ENCODE measurements around the gene CNOT2. TPM values are rescaled to one million over a fixed set of nuclear protein-coding genes. Genes with fewer than 3 reads are reported as not detected.
A peak's percentile ranks its signal among the peaks of the same experiment; 100 is the strongest.

Gene CNOT2, protein sequence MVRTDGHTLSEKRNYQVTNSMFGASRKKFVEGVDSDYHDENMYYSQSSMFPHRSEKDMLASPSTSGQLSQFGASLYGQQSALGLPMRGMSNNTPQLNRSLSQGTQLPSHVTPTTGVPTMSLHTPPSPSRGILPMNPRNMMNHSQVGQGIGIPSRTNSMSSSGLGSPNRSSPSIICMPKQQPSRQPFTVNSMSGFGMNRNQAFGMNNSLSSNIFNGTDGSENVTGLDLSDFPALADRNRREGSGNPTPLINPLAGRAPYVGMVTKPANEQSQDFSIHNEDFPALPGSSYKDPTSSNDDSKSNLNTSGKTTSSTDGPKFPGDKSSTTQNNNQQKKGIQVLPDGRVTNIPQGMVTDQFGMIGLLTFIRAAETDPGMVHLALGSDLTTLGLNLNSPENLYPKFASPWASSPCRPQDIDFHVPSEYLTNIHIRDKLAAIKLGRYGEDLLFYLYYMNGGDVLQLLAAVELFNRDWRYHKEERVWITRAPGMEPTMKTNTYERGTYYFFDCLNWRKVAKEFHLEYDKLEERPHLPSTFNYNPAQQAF
- 86.8 and 95.1 TPM in 2 replicates for polyA plus RNA-seq (2014; cell fraction: cytosol; rRNA removed)
- polyA plus RNA-seq (2014; cell fraction: nucleus; rRNA removed), result 120 and 136 TPM in 2 replicates

GRCh38 chr12:70242695-70243509 is at the start of gene CNOT2:
Gene CNOT2, plus strand, starts transcription at chr12:70243433. Its CDS starts 34,794 bp downstream, at chr12:70278227.
- peak; percentile 90 for DNase-seq (ENCODE audit: low spot score)

DNA sequence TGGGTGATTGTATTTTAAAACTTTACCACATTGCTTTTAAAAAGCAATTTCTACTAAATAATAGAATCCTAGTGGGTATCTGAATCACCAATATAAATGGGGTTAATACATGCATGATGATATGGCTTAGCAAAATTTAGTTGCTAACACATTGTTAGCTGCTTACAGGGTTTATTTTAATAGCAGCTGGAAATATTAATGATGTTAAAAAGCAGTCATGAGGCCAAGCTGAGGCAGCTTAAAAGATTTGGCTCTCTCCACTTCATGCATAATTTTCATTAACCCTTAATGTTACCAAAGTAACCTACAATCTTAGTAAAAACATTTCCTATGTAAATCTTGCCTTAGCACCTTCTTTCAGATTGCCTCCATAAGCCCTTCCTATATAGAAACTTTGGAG is 49.2 kb upstream of the CNOT2 start:
- DNase-seq (ENCODE audit: low spot score), result no peak

DNA sequence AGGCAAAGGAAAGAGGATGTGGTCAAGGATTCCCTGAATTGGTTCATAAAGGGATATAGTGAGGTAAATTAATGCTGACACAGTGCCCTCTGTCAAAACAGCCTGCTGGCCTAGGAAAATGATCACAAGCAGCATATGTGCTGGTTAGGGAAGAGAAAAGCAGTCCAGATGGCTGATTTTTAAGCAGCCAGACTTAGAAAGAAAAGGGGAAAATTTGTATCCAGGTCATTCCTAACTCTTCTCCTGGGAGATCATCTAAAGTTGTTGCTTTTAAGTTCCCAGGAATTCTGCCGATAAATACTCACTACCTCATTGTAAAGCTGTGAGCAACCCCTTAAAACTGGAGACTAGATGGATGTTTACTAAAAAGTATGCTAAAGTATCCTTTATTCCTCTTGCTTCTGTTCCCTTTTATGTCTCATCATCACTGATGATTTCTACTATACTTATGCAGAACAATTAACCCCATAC is 46.4 kb upstream of the CNOT2 start:
- no peak for DNase-seq (ENCODE audit: low spot score)

DNA sequence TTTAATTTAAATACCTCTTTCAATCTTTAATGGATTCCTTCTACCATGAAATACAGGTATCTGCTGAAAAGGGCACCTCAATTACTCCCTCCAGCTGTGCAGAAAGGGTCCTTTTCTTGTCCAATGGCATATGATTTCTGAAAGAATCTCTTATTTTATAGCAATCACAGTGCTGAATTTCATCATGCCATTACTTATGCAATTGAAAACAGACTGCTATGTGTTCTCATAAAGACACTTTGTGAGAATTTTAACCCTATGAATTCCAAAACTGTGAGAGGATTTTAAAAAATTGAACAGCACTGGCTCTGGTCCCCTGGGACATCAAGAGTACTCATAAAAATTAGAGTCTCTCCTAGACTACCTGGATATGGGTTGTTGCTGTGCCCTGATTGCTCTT is 45.9 kb upstream of the CNOT2 start:
- DNase-seq (ENCODE audit: low spot score), result no peak

- no peak for DNase-seq (ENCODE audit: low spot score)
Measured at GRCh38 chr12:70213707-70214106, 29.5 kb upstream of the CNOT2 start.

DNA sequence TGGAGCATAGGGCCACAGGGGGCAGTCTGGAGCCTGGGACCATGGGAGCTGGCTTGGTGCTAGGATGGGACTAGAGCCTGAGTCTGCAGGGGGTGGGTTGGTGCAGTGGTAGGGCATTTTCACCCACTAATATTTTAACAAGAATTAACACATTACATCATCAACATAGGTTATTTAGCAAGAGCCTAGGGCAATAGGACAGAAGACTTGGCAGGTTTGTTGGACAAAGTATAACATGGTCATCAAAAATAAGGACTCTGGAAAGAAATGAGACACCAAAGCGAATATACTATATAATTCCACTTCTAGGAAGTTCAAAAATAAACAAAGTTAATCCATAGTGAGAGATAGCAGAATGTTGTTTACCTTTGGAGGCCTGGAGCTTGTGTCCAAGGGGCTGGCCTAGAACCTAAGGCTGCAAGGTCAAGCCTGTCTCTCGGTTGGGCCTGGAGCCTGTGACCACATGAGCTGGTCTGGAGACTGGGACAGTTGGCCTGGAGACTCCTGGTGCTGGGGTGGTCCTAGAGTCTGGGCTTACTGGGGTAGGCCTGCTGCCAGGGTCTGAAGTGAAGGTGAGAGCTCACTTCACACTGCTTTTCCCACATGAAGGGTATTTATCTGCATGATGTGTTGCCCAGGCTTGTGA is 28.1 kb upstream of the CNOT2 start:
- DNase-seq (ENCODE audit: low spot score), result no peak

- DNase-seq (ENCODE audit: low spot score), result no peak
Measured at GRCh38 chr12:70217416-70217815, 25.8 kb upstream of the CNOT2 start.

DNA sequence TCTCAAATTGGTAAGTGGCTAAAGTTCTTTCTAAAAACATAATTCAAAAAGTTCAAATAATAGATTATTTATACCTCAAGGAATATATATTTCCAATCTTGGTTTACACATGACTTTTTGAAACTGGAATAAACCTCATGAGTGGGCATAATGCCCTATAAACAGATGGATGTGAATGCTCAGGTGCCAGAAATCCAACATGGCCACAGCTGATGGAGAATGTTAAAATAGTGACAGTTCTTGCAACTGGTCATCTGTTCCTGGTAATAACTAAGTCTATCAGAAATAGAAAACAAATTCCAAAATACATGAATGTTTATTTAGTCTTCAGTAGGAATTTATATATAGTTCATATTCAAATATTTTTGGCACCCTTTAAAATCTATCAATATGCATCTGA is 21.6 kb upstream of the CNOT2 start:
- DNase-seq (ENCODE audit: low spot score), result no peak

DNA sequence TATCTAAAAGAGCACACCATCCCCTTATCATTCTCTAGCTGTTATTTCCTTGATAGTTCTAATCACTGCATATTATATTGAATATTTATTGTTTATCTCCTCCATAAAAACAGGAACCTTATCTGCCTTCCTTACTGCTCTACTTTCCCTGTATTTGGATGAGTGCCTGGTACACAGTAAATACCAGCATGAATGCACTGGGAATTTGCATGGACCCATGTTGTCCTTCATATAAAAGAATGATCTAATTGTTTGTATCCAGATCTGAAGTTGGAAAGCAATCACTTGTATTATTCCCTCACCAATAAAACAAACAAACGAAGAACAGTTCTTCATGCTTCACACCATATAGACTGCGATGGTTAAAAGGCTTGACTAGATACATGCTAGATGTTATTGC is 15.3 kb upstream of the CNOT2 start:
- DNase-seq (ENCODE audit: low spot score), result no peak

DNA sequence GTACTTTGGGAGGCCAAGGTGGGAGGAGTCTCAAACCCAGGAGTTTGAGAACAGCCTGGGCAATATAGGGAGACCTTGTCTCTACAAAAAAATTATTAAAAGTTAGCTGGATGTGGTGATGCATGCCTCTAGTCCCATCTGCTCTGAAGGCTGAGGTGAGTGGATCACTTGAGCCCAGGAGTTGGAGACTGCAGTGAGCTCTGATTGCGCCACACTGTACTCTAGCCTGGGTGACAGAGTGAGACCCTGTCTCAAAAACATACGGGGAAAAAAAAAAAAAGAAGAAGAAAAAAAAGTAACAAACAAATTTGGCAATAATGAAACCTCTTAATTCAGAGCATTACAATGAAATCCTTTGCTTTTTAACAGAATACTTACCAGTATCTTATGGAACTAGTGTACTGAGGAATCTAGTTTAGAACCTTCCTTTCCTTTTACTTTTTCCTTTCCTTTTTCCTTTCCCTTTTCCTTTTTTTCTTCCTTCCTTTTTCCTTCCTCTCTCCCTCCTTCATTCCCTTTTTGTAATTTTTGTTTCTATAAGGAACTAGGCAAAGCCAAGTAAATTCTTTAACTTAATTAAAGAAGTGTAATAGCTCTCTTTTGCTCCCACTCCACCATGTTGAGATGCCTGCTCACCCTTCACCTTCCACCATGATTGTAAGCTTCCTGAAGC is 12.2 kb upstream of the CNOT2 start:
- DNase-seq (ENCODE audit: low spot score), result no peak

- no peak for DNase-seq (ENCODE audit: low spot score)
Measured at GRCh38 chr12:70236990-70237389, 6.2 kb upstream of the CNOT2 start.

DNA sequence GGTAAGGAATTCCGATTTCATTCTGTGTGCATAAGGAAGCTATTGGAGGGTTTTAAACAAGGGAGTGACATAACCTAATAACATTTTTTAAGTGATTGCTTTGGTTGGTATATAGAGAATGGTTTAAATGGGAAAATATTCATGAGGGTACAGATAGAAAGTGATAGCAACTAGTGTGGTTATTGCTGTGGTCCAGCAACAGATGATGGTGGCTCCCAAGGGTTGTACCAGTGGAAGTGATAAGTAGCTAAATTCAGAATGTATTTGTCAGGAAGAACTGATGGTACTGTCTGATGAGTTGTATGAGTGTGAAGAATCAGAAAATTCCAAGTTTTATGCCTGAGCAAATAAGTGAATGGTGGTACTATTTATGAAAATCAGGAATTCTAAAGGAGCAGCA is 2.6 kb upstream of the CNOT2 start:
- DNase-seq (ENCODE audit: low spot score), result no peak

GRCh38 chr12:70241845-70242244 is 1.4 kb upstream of the CNOT2 start:
- DNase-seq (ENCODE audit: low spot score), result no peak

GRCh38 chr12:70243510-70244371 is 508 bp downstream of the CNOT2 start:
- peak; percentile 72 for DNase-seq (ENCODE audit: low spot score)

- no peak for DNase-seq (ENCODE audit: low spot score)
Measured at GRCh38 chr12:70244409-70244808, 1.2 kb downstream of the CNOT2 start.

GRCh38 chr12:70245458-70245857 is 2.2 kb downstream of the CNOT2 start:
- no peak for DNase-seq (ENCODE audit: low spot score)

DNA sequence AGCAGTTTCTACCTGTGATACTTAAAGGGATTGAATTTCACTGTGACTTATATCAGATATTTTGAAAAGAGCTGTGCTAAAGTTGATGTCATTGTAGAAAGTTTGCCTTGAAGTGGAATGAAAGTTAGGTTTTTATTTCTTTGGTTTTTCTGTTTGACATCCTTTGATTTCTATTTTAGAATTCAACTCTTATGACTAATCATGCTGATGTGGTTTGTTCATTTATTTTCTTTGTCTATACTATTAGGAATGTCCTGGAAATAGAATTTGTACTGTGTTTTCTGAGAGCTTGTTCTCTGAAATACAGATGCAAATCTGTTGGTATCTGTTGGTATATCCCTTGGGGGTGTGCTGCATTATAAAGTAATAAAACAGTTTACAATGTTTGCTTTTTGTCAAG is 3.3 kb downstream of the CNOT2 start:
- no peak for DNase-seq (ENCODE audit: low spot score)

- no peak for DNase-seq (ENCODE audit: low spot score)
Measured at GRCh38 chr12:70247653-70248199, 4.5 kb downstream of the CNOT2 start.

GRCh38 chr12:70248876-70249275 is 5.6 kb downstream of the CNOT2 start:
- no peak for DNase-seq (ENCODE audit: low spot score)

DNA sequence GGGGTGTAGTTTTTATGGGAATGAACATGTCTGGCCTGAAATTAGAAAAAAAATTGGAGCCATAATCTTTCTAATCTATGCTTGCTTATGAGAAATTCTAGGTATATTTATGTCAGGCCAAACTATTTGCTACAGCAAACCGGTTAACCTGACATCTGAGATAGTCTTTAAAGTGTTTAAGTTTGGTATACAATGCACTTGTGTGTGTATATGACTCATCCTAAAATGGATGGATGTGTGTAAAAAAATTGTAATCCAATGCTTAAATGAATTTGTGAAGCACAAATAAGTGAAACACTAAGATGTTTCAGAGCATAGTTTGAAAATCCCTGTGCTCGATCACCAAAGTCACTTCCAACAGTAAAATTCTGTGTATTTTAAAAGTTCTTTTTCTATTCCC is 6.7 kb downstream of the CNOT2 start:
- DNase-seq (ENCODE audit: low spot score), result no peak
